NCI-H446 treated with DMSO at 0.1 percent for 48 hours (cell line): Measurements from ENCODE around the gene PSMB11.
"Not testable (repeated sequence)": the region's sequence is repeated elsewhere in the genome, so short reads cannot be mapped to it uniquely, and the experiment has no call there.

ENCODE experiments used
- DNase-seq: peaks from one replicate; lab custom pipeline; 2025; lab: John Stamatoyannopoulos, UW

PSMB11 gene

GRCh38 chr14:23013749-23014054, 28.3 kb upstream of the PSMB11 start:
- DNase-seq, result not testable (repeated sequence)

DNA sequence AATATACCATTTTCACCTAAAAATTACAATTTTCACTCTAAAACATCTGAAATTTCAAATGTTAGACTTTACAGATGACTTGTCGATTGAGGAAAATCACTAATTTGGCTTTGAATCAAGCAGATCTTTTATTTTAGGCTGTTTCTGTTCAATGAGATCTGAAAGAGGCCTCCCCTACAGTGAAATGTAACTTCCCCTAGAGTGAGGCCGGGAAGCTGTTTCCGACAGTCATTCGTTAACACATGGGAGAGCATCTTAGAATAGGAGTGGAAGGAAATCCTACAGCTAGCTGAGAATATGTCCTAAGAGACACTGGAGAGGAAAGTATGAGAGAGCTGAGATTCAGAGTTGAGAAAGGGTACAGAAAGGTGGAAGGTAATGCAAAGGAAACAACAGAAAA, 26.4 kb upstream of the PSMB11 start:
- DNase-seq, result no peak

GRCh38 chr14:23017091-23017490, 24.9 kb upstream of the PSMB11 start:
- DNase-seq, result no peak

DNA sequence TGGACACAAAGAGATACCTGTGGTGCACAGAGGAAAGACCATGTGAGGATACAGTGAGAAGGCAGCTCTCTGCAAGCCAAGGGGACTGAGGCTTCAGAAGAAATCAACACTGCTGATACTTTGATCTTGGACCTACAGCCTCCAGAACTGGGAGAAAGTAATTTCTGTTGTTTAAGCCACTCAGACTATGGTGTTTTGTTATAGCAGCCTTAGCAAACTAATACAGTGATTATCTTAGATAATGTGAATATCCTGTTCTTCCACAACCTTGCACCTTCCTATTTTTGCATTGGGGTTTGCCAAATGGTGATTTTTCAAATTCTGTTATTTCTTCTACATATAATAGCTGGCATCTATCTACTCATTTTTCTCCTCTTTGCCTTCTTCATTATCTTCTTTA, 23.9 kb upstream of the PSMB11 start:
- DNase-seq, result no peak

DNA sequence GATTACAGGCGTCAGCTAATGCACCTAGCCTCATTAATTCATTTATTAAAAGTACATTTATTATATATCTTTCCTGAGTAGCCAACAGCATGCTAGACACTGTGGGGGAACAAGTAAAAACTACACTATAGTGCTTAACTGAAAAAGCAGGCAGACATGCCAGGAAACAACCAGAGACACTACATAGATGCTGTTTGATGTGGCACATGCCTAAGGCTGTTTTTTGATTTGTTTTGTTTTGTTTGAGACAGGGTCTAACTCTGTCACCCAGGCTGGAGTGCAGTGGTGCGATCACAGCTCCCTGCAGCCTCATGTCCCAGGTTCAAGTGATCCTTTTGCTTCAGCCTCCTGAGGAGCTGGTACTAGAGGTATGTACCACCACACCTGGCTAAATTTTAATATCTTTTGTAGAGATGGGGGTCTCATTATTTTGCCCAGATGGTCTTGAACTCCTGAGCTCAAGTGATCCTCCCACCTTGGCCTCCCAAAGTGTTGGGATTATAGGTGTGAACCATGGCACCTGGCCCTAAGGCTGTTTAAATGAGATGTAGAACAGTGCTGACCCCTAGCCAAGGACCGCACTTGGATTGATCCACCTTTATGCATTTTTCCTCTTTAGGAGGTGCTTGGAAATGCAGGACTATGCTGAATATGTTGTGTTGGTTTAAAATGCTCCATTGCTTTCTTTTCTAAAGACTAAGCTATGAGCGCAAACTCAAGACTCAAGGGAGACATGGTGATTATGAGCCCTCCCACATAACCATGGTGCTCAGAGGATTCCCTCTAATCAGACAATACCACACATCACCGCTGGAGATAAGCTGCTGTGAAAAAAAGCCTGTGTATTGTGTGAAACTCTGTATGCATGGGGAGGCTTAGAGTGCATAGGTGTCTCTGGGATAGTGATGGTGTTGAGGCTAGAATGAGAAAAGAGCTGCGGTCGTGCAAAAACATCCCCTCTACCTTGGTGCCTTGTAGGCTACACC, 21.6 kb upstream of the PSMB11 start:
- no peak for DNase-seq

DNA sequence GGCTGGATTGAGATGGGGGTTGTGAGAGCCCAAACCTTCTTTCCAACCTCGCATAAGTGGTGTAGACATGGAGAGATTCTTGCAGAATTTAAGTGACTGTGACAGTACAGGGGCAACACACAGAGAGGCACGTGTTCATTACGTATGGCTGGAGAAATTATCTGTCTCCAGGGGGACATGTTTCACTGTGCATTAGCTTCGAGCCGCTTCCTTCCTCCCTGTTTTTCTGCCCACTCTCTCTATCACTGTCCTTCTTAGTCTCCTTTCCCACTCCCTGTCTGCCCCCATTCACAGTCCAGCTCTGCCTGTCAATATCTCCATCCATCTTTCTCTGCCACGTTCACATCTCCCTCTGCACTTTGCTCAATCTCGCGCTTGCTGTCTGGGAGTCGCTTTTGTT, 20.6 kb upstream of the PSMB11 start:
- DNase-seq, result no peak

GRCh38 chr14:23021889-23022442, 20.0 kb upstream of the PSMB11 start:
- DNase-seq, result no peak

DNA sequence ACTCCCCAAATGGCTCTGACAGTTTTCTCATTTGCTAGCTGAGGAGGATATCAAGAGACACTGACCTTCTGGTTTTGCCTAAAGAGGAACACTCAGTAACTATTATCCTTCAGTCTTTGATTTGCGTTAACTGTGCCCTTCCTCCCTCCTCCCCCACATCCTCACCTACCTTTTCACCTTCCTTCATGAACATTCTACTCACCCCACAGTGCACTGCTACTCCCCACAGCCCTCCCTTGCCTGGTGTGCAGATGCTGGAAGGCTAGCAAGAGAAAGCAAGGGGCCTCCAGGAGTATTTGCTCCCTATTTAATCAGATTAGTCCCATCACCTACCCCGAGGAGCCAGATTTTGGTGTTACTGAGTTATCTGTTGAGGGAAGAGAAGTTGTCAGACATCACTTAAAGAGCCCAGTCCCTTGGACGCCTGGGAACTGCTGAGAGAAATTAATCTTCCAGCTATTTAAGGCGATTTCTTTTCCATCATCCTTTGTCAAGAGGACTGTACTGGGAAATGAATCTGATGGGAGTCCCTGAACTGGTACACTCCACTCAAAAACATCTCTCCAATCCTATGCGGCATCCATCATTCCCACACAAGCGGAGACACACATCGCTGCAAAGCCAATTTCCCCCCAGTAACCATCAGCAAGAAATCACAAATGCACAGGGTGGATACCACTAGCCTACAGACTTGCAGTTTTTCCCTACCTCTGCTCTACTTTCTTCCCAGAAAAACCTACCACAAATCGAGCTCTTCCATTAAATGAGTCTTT, 18.8 kb upstream of the PSMB11 start:
- DNase-seq, result no peak

DNA sequence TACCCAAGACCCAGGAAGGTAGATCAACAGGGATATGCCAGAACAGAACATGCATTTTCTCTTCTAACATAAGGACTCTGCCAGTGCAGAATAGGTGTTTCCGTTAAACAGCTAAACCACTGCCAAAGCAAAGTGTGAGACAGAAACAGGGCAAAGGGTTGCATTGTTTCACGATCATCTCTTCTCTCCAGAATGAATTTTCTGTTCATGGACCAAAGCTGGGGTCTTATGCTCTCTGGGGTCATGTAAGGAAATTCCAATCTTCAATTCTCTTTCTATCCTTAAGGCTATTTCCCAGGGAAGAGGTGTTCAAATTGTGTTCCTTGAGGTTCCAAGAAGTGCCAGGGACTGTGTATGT, 18.2 kb upstream of the PSMB11 start:
- DNase-seq, result no peak

- DNase-seq, result no peak
Measured at GRCh38 chr14:23024612-23025075, 17.4 kb upstream of the PSMB11 start.

GRCh38 chr14:23025151-23025814, 16.7 kb upstream of the PSMB11 start:
- no peak for DNase-seq

- DNase-seq, result no peak
Measured at GRCh38 chr14:23028799-23029198, 13.2 kb upstream of the PSMB11 start.

DNA sequence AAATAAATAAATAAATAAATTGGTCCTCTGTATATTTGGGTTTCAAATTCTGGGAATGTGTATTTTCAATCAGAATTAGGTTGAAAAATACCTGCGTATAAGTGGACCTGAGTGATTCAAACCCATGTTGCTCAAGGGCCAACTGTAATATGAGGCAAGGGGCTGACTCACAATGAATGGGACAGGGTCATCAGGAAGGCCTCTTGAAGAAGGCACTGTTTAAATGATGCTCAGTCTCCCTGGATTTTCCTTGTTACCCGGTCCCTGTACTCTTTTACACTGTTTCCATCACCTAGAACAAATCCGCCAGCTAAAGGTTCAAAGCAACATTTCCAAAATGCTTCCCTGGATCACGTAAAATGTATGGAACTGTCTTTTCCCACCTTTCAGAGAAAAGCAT, 11.1 kb upstream of the PSMB11 start:
- no peak for DNase-seq

GRCh38 chr14:23033251-23033727, 8.7 kb upstream of the PSMB11 start:
- no peak for DNase-seq

- no peak for DNase-seq
Measured at GRCh38 chr14:23033801-23034497, 8.1 kb upstream of the PSMB11 start.

GRCh38 chr14:23034498-23035302, 7.3 kb upstream of the PSMB11 start, which contains the start of gene PSMB5:
Gene PSMB5, minus strand, starts transcription at chr14:23034900. Its CDS starts 19 bp downstream, at chr14:23034881.
- DNase-seq, result no peak

DNA sequence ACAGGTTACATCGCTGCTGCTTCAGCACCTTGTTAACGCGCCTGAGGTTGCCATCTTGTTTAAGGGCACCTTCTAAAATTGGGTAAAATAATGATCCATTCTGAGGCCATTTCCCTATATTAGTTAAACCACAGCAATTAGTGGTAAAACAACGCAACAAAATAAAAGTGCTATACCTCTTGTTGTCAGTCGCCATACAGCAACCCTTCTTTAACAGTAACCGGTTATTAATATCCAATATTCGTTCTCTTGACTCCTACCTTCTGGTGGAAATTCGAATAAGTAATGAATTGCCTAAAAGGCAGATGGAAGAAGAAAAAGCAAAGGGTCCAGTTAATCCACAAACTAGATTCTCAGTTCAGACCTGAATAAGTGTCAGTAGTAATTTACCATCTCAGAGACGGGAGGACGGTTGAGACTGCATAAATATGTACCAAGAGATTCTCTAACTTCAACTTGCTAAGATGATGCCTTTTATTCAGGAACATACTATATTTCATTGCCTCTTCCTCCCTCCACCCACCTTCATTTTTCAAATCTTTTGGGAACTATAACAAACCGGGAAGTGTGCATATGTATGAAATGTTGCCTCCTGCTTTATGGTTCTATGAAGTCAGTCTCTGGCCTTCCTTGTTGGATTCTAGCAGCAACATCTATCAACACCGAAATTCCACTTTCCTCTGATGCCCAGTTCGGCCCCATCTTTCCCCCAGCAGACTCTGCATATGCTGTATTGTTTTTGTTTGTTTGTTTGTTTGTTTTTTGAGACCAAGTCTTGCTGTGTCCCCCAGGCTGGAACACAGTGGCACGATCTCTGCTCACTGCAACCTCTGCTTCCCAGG, 6.5 kb upstream of the PSMB11 start:
- DNase-seq, result no peak

GRCh38 chr14:23040100-23040499, 1.9 kb upstream of the PSMB11 start:
- no peak for DNase-seq

- no peak for DNase-seq
Measured at GRCh38 chr14:23041729-23042128, 283 bp upstream of the PSMB11 start.

DNA sequence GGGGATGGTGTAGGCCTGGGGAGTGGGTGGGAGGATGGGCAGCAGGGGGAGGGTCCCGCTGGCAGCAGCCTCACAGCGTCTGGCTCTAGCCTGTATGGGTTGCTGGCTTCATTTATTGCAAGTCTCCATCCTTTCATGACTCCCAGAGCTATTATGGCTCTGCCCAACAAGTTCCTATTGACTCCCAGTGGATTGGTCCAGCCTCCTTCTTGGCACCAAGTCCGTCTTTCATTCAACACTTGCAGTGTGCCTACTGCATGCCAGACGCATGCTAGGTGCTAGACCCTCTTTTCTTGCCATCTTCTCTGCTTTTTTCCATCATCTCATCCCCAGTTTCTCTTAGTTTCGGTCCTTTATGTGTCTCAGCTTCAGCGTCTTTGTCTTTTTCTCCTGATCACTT, 1.1 kb downstream of the PSMB11 start:
- DNase-seq, result no peak
